Motor neuron (in vitro differentiated cells): ENCODE results near the gene MGAT5B. TPM values are rescaled to one million over a fixed set of nuclear protein-coding genes. Genes with fewer than 3 reads are reported as not detected.

Source experiments
- ATAC-seq, 8 experiments: fragments of 200-7000 bp; cut with Tn5 transposase; replicated peaks in 6 of 8; 2 replicates each; pipeline ENCODE4 v1.8.0; 2021; ENCODE audit warnings: mild to moderate bottlenecking in 8 of 8, moderate library complexity in 8 of 8
- H3K27ac ChIP-seq, 2 donors: fragments of 250-450 bp; sonication (Bioruptor Pico); 2 replicates each; pipeline ENCODE4 v1.9.0; 2021; ENCODE audit warnings: antibody characterized with exemption in 2 of 2, mild to moderate bottlenecking in 2 of 2, moderate library complexity in 1 of 2
- H3K4me1 ChIP-seq, 2 donors: fragments of 250-450 bp; sonication (Bioruptor Pico); replicated peaks in 1 of 2; 2 replicates each; pipeline ENCODE4 v1.6.1; 2021; ENCODE audit warnings: antibody characterized with exemption in 2 of 2, mild to moderate bottlenecking in 2 of 2, moderate library complexity in 1 of 2
- H3K4me3 ChIP-seq, 5 donors: fragments of 250-450 bp; sonication (Bioruptor Pico); 2 replicates each; pipeline ENCODE4 v1.9.0; 2021; ENCODE audit warnings: antibody characterized with exemption in 5 of 5, mild to moderate bottlenecking in 5 of 5, moderate library complexity in 4 of 5
- WGBS, 10 experiments: fragments of 450-650 bp; shearing (Covaris generic); methylation state at CpG; one replicate each; pipeline ENCODE4 v1.0.0; 2022; 5-methylcytosine and 5-hydroxymethylcytosine counted together
- in situ Hi-C, 9 experiments: fragments of 400-800 bp; cut with MboI; loops; one replicate each; pipeline ENCODE4 v1.15.0; 2021; ENCODE audit warnings: low sequenced_read_pairs in 9 of 9, low pct_unique_long_range_greater_than_20kb in 2 of 9; ENCODE audit not compliant: unreplicated experiment in 9 of 9
- total RNA-seq, 8 experiments: library from RNA; unstranded; fragments of 300-600 nt; gene quantifications; 2 replicates each; pipeline versions ENCODE4 v1.2.3 to v1.2.4, GENCODE V29; 2022

Gene MGAT5B
- total RNA-seq, 8 experiments from 2014 or later: 1.3 to 19.6 (median 10.0) TPM

DNA sequence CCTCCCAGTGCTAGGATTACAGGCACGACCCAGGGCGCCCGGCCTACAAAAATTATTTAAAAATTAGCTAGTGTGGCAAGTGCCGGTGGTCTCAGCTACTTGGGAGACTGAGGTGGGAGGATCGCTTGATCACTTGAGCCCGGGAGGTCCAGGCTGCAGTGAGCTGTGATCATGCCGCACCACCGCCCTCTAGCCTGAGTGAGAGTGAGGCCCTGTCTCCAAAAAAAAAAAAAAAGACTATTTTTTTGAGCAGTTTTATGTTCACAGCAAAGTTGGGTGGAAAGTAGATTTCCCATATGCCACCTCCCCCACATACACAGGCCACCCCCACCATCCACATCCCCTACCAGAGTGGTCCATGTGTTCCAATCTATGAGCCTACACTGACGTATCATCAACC lies 84.9 kb downstream of the MGAT5B start:
- Histone ChIP-seq H3K4me3 (no peak overlapping the region), H3K4me1 (peaks cover 12 to 19% of the 10 kb centered on the region in 2 donors), H3K27ac (no peak overlapping the region)
- ATAC-seq: no peak
- in situ Hi-C loops: no loop called here
- WGBS, 10 experiments: 90 to 100% (median 100%) methylated on average over 1 to 3 of the region's 9 CpGs; no CpG with 5 or more reads in 5 of the 10 experiments

DNA sequence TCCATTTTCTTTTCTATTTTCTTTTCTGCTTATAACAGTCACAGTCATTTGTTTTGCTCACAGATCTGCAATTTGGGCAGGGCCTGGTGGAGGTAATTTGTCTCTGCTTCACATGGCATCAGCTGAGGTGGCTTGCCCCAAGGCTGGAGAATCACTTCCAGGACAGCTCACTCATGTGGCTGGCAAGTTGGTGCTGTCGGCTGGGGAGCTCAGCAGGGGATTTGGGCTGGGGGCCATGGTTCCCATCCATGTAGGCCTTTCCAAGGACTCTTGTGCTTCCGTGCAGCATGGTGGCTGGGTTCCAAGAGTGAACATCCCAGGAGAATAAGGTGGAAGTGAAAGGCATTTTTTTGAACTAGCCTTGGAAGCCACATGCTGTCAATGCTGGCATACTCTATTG lies 85.7 kb downstream of the MGAT5B start:
- in situ Hi-C loops: no loop called here
- 0 to 100% (median 69%) methylated on average over 1 to 2 of the region's 2 CpGs; no CpG with 5 or more reads in 4 of the 10 experiments for WGBS, 10 experiments
- ATAC-seq: no peak
- Histone ChIP-seq H3K4me3 (no peak overlapping the region), H3K4me1 (peaks cover 21 to 28% of the 10 kb centered on the region in 2 donors), H3K27ac (no peak overlapping the region)

DNA sequence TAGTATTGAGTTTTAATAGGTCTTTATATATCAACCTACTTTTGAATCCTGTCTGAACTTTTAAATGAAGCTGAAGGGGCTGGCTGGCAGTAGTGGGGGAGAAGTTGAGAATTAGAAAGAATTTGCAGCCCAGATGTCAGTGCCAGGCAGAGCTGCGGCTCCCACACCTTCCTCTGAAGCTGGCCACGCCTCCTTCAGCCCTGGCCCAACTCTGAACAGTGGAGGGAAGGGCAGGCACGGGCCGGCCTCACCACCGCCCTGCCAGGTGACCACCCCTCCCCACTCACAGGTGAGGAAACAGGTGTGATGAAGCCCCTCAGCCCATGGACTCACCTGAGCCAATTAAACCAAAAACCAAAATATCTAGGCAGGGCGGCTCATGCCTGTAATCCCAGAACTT lies 87.0 kb downstream of the MGAT5B start:
- WGBS, 10 experiments: 79 to 100% (median 95%) methylated on average over 1 to 5 of the region's 6 CpGs; no CpG with 5 or more reads in 6 of the 10 experiments
- peaks cover 21 to 32% of the 10 kb centered on the region in 2 donors for H3K4me1 ChIP-seq
- no peak overlapping the region for H3K4me3 ChIP-seq
- H3K27ac ChIP-seq: no peak overlapping the region
- no peak for ATAC-seq
- in situ Hi-C loops: no loop called here

DNA sequence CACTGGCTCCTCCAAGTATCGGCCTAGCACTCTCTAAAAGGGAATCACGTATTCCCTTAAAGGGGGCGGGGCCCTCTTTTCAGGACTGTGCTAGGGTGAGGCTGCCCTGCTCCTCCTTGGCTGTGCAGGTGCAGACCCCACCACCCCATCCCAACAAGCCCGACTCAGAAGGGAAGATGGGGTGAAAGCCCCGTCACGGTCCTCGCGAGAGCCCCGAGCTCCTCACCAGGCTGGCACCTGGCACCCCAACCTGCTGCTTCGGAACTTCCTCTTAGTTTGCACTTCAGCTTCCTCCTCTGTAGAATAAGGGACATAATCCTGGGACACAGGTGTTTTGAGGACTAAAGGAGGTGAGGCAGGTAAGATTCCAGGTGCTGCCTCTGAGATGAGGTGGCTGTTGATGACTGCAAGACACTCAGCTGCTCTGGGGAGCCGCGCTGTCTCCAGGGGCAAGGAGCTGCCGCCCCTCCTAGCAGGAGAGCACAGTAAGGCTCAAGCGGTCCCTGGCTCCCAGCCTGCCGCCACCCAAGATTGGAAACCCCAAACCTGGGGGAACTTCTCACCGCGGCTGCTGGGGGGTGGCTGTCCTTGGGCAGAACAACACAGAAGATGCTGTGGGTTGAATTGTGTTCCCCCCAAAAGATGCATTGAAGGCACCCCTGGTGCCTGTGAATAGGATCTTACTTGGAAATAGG lies 88.8 kb downstream of the MGAT5B start:
- peaks cover 21 to 27% of the 10 kb centered on the region in 2 donors for H3K4me1 ChIP-seq
- H3K4me3 ChIP-seq: no peak overlapping the region
- ATAC-seq: no peak
- WGBS, 10 experiments: 79 to 100% (median 100%) methylated on average over 1 to 4 of the region's 17 CpGs; no CpG with 5 or more reads in 4 of the 10 experiments
- H3K27ac ChIP-seq: no peak overlapping the region
- in situ Hi-C loops: no loop called here

GRCh38 chr17:76957678-76958464 lies 89.7 kb downstream of the MGAT5B start:
- H3K4me3 ChIP-seq: peak overlapping the region in 1 of 5 donors; percentile 2
- peak overlapping the region; percentile 32 to 46 for H3K27ac ChIP-seq
- in situ Hi-C loops: no loop called here
- ATAC-seq: peak; percentile 87 to 98 (median 90)
- peaks cover 21 to 27% of the 10 kb centered on the region in 2 donors for H3K4me1 ChIP-seq
- 18 to 42% (median 21%) methylated on average over 1 to 13 of the region's 28 CpGs; no CpG with 5 or more reads in 5 of the 10 experiments for WGBS, 10 experiments

GRCh38 chr17:76958974-76959373 lies 90.8 kb downstream of the MGAT5B start:
- ATAC-seq: peak in 1 of 8 experiments; percentile 9
- Histone ChIP-seq H3K4me3 (no peak overlapping the region), H3K4me1 (peaks cover 21 to 27% of the 10 kb centered on the region in 2 donors), H3K27ac (peak overlapping the region in 1 of 2 donors; percentile 30)
- WGBS, 10 experiments: 40 to 100% (median 83%) methylated on average over 1 to 4 of the region's 9 CpGs; no CpG with 5 or more reads in 2 of the 10 experiments
- in situ Hi-C loops: no loop called here

GRCh38 chr17:76961869-76962268 lies 93.7 kb downstream of the MGAT5B start:
- Histone ChIP-seq H3K4me1 (peaks cover 21 to 26% of the 10 kb centered on the region in 2 donors), H3K27ac (no peak overlapping the region), H3K4me3 (no peak overlapping the region)
- no peak for ATAC-seq
- in situ Hi-C loops: no loop called here
- WGBS, 10 experiments: 0 to 100% (median 97%) methylated on average over 1 to 8 of the region's 13 CpGs; no CpG with 5 or more reads in 5 of the 10 experiments

DNA sequence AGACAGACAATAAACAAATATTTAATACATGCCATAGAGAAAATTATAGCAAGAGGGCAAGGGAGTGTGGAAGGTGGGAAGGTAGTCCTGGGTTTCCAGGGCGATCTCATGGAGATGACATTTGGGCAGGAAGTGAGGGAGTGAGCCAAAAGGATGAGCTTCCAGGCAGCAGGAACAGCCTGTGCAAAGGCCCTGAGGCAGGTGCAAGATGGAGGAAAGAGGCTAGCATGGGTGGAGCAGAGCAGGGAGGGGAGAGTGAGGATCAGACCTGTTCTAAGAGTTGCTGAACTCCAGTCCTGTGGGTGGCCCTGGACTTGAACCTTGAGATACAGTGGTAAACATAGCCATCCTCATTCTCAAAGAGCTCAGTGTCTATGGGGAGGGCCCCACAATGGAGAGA lies 94.7 kb downstream of the MGAT5B start:
- ATAC-seq: no peak
- 25 to 100% (median 90%) methylated on average over 1 of the region's 1 CpG; no CpG with 5 or more reads in 4 of the 10 experiments for WGBS, 10 experiments
- in situ Hi-C loops: no loop called here

DNA sequence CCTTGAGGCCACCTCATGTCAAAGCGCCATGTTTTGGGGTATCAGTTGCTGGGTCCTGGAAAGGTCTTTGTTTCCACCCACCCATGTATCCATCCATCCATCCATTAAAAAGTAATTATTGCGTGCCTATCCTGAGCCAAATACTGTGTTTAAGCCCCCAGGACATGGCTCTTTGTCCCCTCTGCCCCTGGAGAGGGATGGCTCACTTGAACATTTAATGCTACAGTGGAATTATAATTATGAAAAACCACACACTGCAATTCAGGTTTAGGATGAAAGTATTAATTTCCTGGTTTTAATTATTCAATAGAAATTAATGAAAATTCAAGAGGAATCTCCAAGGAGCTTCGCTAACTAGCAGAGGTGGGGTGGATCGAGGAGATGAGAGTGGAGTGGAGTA lies 97.8 kb downstream of the MGAT5B start:
- in situ Hi-C loops: no loop called here
- WGBS, 10 experiments: 38 to 100% (median 69%) methylated on average over 1 to 3 of the region's 4 CpGs; no CpG with 5 or more reads in 5 of the 10 experiments
- ATAC-seq: no peak
- Histone ChIP-seq H3K4me1 (peaks cover 7 to 12% of the 10 kb centered on the region in 2 donors), H3K4me3 (no peak overlapping the region), H3K27ac (no peak overlapping the region)

More for the DNA sequence above, 94.7 kb downstream of the MGAT5B start:
- H3K4me3 ChIP-seq: no peak overlapping the region
- H3K27ac ChIP-seq: no peak overlapping the region
- peaks cover 12 to 16% of the 10 kb centered on the region in 2 donors for H3K4me1 ChIP-seq

DNA sequence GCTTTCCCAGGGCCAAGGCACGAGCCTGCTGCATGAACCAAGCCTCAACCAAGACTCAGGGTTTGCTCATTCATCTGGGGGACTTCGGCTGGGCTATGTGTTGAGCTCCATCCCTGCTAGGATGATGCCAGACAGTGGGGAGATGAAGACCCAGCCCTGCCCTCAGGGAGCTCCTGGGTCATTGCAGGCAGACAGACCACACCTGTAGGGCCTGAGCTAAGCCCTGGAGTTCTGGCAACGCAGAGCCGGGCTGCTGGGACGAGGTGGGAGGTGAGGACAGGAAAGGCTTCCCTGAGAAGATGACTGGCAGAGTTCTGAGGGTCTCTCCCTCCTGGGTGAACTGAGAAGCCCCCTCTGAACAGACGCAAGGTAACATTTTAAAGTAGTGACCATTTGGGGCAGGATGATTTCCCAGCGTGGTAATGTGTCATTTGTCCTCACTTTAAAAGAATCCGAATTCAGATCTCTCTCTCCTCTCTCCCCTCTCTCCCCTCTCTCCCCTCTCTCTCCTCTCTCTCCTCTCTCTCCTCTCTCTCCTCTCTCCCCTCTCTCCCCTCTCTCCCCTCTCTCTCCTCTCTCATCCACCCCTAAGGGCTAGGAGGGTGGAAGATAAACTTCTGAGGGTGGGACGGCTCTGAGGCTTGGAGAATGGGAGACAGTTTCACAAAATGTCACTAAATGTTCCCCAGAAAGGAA lies 98.4 kb downstream of the MGAT5B start:
- ATAC-seq: no peak
- in situ Hi-C loops: no loop called here
- H3K27ac ChIP-seq: no peak overlapping the region
- H3K4me1 ChIP-seq: peaks cover 9 to 12% of the 10 kb centered on the region in 2 donors
- no peak overlapping the region for H3K4me3 ChIP-seq
- WGBS, 10 experiments: 64 to 86% (median 80%) methylated on average over 1 to 2 of the region's 9 CpGs; no CpG with 5 or more reads in 5 of the 10 experiments

DNA sequence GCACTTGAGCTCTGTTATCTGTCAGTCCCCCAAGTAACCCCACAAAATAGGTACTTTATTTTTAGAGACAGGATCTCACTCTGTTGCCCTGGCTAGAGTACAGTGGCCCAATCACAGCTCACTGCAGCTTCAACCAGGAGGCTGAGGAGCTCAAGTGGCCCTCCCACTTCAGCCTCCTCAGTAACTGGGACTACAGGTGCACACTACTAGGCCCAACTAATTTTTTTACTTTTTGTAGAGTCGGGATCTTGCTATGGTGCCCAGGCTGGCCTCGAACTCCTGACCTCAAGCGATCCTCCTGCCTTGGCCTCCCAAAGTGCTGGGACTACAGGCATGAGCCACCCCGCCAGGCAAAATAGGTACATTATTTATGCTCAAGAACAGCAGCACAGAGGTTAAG lies 99.6 kb downstream of the MGAT5B start:
- peaks cover 21 to 24% of the 10 kb centered on the region in 2 donors for H3K4me1 ChIP-seq
- no peak for ATAC-seq
- no peak overlapping the region for H3K4me3 ChIP-seq
- in situ Hi-C loops: no loop called here
- 81 to 100% (median 100%) methylated on average over 1 to 3 of the region's 4 CpGs; no CpG with 5 or more reads in 5 of the 10 experiments for WGBS, 10 experiments
- no peak overlapping the region for H3K27ac ChIP-seq

GRCh38 chr17:76968707-76969597 lies 100.7 kb downstream of the MGAT5B start:
- WGBS, 10 experiments: 0 to 67% (median 12%) methylated on average over 1 to 16 of the region's 45 CpGs; no CpG with 5 or more reads in 5 of the 10 experiments
- ATAC-seq: peak; percentile 80 to 92 (median 88)
- peak overlapping the region; percentile 25 to 40 (median 35) for H3K4me3 ChIP-seq
- H3K4me1 ChIP-seq: peaks cover 29 to 31% of the 10 kb centered on the region in 2 donors
- H3K27ac ChIP-seq: peak overlapping the region; percentile 76 to 82
- in situ Hi-C loops: no loop called here
